HG03439 (cell line): ENCODE results near the gene TRAT1.
"Not testable (repeated sequence)": the region's sequence is repeated elsewhere in the genome, so short reads cannot be mapped to it uniquely, and the experiment has no call there.

Experiments
- ATAC-seq: cut with Tn5 transposase; IDR thresholded peaks from one replicate; pipeline ENCODE4 v1.9.1; 2021; ENCODE audit warnings: mild to moderate bottlenecking, moderate library complexity; ENCODE audit not compliant: unreplicated experiment

Gene TRAT1

GRCh38 chr3:108822123-108822897 is at the start of gene TRAT1:
Gene TRAT1 (plus strand): TSS chr3:108822786. CDS start chr3:108822928, 142 bp downstream.
- no peak for ATAC-seq

DNA sequence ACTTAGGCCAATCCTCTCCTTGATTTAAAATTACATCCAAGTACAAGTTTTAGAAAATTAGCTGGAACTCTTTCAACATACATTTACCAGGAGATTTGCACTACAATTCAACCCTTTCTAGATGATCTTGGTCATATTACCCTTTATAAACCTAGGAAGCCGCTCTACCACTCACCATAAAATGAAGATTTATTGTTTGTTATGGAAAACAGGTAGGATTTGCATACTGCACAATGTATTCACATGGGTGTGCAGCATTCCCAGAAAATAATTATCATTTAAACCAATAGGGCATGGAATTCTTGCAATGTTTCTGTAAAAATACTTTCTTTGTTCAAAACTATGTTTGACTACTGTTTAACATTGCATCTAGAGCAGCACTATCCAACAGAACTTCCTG is 46.9 kb upstream of the TRAT1 start:
- ATAC-seq = no peak

GRCh38 chr3:108779496-108779895 is 43.1 kb upstream of the TRAT1 start:
- no peak for ATAC-seq

GRCh38 chr3:108780235-108780634 is 42.4 kb upstream of the TRAT1 start:
- ATAC-seq = no peak

- ATAC-seq = no peak
Measured at GRCh38 chr3:108791473-108791872, 31.1 kb upstream of the TRAT1 start.

DNA sequence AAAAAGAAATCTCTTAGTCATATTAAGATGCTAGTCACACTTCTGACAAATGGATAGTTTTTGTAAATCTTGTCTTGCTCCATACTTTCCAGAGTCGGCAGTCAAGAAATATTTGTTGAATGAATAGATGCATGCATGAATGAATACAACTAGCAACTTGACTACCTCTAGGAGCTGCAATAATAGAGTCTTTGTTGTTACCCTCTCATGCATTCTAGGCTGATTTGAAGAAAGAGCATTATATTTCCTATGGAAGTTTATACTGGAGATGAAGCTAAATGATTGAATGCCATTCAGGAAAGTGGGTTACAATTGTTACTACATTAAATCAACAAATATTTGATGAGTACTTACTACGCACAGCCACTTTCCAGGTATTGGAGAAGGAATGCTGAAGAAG is 18.1 kb upstream of the TRAT1 start:
- ATAC-seq = no peak

DNA sequence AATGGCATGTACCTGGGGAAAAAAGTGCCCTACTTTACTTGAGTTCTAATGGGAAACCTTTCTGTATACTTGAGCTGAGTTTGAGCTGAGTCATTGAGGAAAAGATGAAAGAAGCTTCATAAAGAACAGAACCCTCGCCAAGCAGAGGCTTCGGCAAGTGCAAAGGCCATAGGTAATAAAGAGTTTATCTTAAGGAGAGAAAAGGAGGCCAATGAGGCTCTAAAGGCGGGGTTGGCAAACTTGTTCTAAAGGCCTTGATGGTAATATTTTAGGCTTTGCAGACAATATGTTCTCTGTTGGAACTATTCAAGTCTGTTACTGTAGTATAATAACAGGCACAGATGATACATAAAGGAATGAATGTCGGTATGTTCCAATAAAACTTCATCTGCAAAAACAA is 17.6 kb upstream of the TRAT1 start:
- ATAC-seq = no peak

- ATAC-seq = no peak
Measured at GRCh38 chr3:108806316-108806715, 16.3 kb upstream of the TRAT1 start.

DNA sequence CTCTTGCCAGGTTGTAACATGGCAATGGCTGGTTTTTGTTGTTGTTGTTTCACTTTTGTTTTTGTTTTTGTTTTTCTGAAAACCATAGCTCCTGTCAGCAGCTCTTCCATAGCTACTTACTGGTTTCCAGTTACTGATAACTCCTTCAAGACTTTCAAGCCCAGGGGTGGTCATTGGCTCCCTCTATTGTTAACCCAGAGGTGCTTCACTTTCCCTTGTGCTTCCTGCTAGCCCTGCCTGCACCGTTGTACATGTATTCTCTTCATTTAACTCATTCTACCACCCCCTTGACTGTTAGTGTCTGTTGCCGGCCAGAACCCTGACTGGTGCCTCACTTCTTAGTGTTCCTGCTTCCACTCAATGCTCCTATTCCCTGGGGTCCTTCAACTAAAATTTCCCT is 4.2 kb upstream of the TRAT1 start:
- peak; percentile 88 for ATAC-seq

DNA sequence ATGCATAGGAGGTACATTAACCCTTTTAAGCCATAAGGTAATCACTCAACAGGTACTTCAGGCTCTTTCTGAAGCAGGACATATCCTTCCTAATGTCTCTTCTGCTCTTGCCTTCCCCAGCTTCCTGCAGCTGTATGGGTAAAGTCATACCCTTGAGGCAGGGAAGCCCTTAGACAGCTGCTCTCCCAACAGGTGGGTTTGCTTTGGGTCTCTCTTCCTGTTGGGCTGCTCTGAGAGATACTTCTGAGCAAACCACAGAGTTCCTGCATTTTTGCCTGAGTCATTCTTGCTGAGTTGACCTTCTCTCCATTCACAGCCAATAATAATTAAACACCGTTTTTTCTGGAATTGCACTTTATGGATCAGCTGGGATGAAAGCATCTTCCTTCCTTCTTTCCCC is 2.0 kb upstream of the TRAT1 start:
- no peak for ATAC-seq

DNA sequence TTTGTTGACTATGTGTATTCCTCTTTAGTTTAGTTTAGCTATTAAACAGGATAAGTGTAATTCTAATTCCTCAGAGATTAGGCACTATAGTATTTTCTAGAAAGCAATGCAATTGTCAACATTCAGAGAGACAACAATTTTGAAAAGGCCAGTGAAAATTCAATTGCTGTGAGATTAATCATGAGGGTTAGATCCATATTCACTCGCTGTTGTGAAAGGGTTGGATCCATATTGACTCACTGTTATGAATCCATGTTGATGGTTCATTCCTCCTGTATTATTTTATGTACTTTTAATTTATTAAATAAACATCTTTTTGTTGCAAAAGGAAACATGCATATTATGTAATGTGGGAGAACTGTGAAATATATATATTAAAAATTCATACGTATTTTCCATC is 641 bp downstream of the TRAT1 start:
- ATAC-seq = no peak

GRCh38 chr3:108823803-108824202 is 1.2 kb downstream of the TRAT1 start:
- not testable (repeated sequence) for ATAC-seq

DNA sequence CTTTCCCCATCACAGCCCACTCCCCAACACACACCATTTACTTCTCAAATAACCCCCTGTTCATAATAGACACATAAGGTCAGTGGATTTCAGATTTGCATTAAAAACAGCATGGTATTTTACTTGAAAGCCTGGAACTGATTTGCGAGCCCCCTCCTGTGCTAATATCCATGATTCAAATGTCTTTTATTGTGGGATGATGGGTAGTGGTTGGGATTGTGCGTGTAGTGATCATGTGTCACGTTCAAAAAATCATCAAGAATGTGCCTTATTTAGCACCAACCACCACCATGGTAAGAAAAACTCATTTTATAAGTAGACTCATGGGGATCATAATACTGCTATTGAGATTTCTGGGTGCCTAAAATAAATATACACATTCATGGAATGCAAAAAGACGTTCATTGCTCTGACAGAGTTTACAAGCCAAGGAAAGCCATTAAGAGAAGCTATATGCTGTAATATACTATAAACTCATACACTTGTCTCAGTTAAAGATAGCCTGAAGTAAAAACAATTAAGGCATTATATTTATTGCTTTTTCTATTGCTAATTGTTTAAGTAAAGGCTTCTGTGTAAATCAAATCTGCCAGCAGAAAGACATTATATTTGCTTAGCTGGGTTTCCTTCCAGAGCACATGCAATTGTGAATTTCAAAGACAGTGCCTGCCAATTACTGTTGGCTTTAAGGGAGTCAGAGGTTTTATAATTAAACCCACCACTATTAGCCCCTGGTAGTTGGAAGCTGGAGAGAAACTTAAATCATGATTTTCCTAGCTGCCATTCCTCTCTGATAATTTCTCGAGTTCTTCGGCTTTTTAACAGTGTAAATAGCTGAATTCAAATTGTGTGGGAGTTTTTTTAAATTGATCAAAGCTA is 4.0 kb downstream of the TRAT1 start:
- ATAC-seq = no peak

- ATAC-seq = no peak
Measured at GRCh38 chr3:108830381-108830780, 7.8 kb downstream of the TRAT1 start.

- ATAC-seq = no peak
Measured at GRCh38 chr3:108830991-108831614, 8.5 kb downstream of the TRAT1 start.

DNA sequence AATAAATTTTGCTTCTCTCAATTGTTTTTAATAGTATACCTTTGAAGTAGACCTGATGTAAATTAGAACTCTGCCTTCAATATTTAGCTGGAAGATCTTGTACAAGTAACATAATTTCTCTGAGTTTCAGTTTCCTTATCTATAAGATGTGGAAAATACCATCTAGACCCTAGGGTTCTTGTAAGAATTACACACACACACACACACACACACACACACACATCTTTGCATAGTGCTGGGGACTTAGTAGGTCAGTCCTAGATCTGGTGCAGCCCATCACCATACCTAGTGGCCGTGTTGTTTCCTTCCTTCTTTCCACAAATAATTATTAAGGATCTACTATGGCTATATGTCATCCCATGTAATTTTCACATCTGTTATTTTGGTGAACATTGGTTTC is 11.0 kb downstream of the TRAT1 start:
- ATAC-seq = no peak

- ATAC-seq = no peak
Measured at GRCh38 chr3:108834551-108834950, 12.0 kb downstream of the TRAT1 start.

- ATAC-seq = no peak
Measured at GRCh38 chr3:108835101-108835500, 12.5 kb downstream of the TRAT1 start.

- no peak for ATAC-seq
Measured at GRCh38 chr3:108838436-108838835, 15.8 kb downstream of the TRAT1 start.

- no peak for ATAC-seq
Measured at GRCh38 chr3:108845709-108846293, 23.2 kb downstream of the TRAT1 start.

DNA sequence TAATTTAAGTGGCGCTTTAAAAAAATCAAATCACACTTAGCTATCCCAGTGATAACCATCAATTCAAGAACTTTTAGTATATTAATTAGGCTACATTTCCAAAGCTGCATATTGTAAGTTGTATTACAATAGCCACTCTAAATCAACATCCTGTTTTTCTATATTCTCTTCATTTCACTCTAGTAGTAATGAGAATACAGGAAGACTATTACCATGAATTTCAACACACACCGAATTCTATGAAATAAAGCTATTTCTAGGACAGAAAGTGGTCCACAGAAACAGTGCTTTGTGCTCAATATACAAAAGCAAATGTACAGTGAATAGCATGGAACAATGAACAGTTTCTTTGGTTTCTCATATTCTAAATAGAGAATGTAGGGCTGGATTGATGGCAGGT is 24.6 kb downstream of the TRAT1 start:
- no peak for ATAC-seq
